NCI-H1417 (cell line): ENCODE measurements around the gene RPRD1B.
"Not testable (repeated sequence)": the region's sequence is repeated elsewhere in the genome, so short reads cannot be mapped to it uniquely, and the experiment has no call there.

Experiments
- DNase-seq, 3 experiments: peaks; one replicate each; lab custom pipeline; 2025; lab: John Stamatoyannopoulos, UW

Gene RPRD1B

GRCh38 chr20:38104285-38104684 is 70.7 kb downstream of the RPRD1B start:
- peak in 1 of 3 experiments; percentile 36 for DNase-seq

DNA sequence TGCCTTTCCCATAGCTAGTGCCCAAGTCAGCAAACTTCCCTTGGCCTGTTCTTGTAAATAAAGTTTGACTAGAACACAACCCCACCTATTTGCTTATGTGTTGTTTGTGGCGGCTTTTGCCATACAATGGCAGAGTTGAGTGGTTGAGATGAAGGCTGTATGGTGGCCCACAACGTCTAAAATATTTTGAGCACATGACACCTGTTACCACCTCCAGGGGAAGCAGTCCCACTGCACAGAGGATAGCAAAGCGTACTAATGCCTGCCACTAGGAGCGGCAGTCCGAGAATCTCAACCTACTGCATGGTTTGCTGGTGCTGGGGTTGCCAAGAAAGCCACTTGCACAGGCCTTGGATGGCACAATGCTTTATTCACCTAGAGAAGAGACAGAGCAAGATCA is 72.9 kb downstream of the RPRD1B start:
- DNase-seq = no peak

GRCh38 chr20:38107386-38107785 is 73.8 kb downstream of the RPRD1B start:
- not testable (repeated sequence) for DNase-seq

GRCh38 chr20:38107916-38108315 is 74.4 kb downstream of the RPRD1B start:
- not testable (repeated sequence) for DNase-seq

- no peak for DNase-seq
Measured at GRCh38 chr20:38108438-38108985, 75.0 kb downstream of the RPRD1B start.

DNA sequence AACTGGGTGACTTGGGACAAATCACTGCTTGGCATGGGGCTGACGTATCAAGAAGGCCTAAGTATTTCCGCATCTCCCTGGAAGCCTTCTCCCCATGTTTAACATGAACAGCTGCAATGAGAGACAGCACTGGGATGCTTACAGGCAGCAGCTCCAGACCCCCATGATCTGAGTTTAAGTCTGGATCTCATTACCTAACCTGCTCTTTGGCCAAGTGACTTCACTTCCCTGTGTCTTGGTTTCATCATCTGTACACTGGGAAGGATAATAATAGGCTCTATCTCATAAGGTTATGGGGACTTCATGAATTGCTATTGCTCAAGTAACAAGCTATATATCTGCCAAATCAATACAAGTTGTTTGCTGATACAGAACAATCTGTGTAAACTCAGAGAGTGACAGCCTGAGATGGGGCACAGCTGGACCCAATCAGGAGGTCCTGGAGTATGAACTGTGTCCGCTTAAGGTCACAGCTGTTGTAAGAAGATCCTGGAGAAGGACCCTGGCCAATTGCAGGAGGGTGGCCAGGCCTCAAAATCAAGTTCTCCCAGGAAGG is 75.5 kb downstream of the RPRD1B start:
- DNase-seq = no peak

GRCh38 chr20:38109591-38110524 is 76.3 kb downstream of the RPRD1B start:
- no peak for DNase-seq

DNA sequence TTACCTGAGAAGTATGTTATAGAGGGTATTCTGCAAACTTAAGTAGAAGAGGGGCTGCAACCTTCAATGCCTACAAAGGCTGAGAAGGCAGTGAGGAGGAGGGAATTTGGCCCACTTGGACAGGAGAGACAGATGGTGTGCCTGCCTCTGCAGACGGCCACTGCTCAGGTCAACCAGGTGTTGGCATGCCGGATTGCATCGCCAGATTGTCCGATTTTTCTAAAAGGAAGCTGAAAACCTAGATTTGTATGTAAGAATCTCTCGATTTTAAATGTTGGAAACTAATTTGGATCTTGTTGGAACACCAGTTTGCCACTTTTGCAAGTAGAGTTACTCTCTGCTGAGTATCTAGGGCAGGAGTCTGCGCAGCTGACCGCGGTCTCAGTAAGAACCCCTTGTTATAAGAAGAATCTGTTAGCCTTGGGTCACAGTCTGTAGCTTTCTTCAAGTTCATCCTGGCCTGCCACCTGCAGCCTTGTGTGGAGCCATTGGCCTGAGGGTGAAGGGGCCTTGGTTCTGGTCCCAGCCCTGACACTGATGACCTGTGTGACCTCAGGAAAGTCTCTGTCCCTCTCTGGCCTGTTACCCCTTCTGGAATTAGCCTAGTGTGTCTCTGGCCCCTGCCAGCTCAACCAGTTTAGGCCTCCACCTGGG is 77.1 kb downstream of the RPRD1B start:
- DNase-seq = no peak

DNA sequence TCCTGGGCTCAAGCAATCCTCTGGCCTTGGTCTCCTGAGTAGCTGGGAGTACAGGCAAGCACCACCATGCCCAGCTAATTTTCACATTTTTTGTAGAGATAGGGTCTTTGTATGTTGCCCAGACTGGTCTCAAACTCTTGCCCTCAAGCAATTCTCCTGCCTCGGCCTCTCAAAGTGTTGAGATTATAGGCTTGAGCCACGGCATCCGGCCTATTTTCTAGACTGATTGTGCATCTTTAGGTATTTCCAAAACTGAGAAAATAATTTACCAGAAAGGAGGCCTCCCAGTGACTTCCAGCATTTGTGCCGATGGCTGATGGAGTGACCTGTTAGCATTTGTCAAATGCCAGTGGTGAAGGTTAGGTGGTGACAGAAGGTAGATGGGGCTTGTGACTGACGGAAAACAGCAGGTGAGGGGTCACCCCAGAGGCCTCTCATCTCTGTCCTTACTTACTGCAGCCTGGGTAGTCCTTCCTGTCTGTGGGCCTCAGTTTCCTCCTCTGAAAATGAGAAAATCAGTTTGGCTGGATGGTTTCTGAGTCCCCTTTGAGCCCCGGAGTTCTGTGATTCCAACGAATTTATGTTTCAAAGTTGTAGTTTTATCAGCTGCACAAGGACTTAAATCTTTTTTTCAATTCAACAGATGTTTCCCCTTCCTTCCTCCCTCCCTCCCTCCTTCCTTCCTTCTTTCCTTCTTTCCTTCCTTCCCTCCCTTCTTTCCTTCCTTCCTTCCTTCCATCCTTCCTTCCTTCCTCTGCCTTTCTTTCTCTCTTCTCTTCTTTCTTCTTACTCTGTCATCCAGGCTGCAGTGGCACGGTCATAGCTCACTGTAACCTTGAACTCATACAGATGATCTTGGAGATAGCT is 78.1 kb downstream of the RPRD1B start:
- no peak for DNase-seq

DNA sequence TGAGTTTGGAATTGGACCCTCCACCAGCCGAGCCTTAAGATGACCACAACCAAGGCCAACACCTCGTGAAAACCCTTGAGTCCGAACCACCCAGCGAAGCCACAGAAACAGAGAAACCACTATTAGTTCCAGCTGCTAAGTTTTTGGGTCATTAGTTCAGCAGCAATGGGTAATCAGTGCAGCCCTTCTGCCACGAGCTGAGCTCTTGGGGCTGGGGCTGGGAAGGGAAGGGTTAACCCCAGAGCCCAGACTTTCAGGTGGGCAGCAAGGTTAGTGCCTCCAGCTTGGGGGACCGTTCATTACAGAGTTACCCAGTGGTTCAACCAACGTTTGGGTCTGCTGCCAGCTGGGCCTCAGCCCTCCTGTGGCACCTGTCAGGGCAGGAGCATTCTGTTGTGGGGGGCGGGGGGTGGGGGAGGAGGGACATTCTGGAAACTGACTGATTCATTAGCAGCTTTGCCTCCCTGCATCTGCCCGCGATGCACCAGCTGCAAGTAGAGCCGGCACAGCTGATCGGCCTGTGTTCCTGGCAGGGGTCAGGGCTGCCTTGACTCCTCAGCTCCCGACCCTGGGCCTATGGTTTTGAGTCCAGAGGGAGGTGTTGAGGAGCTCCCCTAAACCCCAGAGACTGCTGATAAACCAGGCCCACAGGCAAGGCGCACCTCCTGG is 78.8 kb downstream of the RPRD1B start:
- DNase-seq = no peak

DNA sequence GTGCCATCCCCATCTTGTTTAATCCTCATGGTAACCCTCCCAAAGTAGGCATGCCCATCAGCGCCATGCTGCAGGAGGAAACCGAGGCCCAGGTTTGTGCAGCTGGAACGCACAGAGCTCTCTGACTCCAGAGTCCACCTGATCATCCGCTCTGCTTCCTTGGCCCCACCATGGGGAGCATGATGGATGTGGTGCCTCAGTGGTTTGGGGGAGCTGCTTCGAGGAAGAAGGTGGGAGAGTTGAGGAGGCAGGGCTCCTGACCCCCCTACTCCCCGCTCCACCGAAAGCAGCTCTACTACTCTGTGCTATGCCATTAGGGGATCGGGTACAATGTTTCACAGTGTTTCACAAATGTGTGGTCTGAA is 79.4 kb downstream of the RPRD1B start:
- DNase-seq = no peak

DNA sequence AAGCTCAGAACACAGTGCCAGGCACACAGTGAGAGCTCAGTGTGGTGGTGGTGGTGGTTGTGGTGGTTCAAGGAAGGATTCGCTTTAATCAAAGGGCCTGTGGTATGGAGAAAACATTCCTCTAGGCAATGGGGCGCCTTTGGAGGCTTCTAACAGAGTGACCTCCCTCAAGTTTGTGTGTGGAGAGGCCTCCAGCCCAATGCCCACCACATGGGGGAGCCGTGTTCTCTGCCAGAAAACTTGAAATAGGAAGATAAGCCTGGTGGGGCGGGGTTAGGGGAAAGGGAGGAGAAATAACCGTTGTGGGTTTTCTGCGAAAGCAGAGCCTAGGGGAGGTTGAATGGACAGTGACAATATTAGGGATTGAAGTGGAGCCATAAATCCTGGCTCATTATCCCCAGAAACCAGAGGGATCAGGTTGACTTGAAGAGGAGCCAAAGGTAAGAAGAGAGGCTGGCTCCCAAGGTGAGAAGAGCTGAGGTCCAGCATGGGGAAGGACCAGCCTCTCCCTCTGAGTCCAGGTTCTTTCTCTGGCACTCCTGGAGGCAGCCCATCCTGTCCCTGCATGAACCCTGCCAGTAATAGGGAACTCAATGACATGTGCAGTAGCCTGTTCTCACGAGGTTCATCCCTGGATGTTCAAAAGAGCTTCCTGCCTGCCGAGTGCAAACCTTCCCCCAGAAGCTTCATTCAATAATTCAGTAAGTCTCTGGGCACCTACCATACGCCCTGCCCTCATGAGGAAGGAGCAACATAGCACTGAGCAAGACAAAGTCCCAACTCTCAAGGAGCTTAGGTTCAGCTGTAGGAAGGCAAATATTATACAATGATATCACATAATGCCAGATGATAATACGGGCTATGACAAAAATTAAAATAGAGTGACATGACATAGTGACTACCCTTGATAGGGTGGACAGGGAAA is 80.1 kb downstream of the RPRD1B start:
- DNase-seq = peak in 2 of 3 experiments; percentile 9 to 28

- DNase-seq = no peak
Measured at GRCh38 chr20:38114353-38114791, 80.8 kb downstream of the RPRD1B start.

GRCh38 chr20:38115205-38115604 is 81.7 kb downstream of the RPRD1B start:
- no peak for DNase-seq

DNA sequence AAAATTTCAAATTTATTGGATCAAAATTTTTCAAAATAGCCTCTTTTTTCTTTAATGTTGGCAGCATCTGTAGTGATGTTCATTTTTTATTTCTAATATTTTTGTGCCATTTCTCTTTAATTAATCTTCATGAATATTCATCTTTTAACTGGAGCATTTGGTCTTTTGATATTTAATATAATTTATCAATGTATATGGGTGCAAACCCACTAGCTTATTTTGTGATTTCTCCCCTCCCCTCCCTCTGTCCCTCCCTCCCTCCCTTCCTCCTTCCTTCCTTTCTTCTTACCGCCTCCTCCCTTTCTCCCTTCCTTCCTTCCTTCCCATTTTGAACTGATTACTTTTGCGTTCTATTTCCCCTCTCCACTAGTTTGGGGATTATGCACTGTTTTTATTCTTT is 82.3 kb downstream of the RPRD1B start:
- DNase-seq = no peak

- DNase-seq = no peak
Measured at GRCh38 chr20:38116409-38117165, 83.0 kb downstream of the RPRD1B start.

- no peak for DNase-seq
Measured at GRCh38 chr20:38117205-38117604, 83.7 kb downstream of the RPRD1B start.

- no peak for DNase-seq
Measured at GRCh38 chr20:38117635-38118034, 84.1 kb downstream of the RPRD1B start.

- DNase-seq = no peak
Measured at GRCh38 chr20:38119446-38119845, 85.9 kb downstream of the RPRD1B start.
